ENCODE results near the gene PTPRN2.

Gene PTPRN2

GRCh38 chr7:158252837-158253669 is 334.6 kb downstream of the PTPRN2 start:
- no peak for DNase-seq (ENCODE audit: low spot score)

- peak; percentile 41 for DNase-seq (ENCODE audit: low spot score)
These were observed 335.4 kb downstream of the PTPRN2 start for GRCh38 chr7:158252081-158252836.

GRCh38 chr7:158251061-158251965 is 336.3 kb downstream of the PTPRN2 start:
- DNase-seq (ENCODE audit: low spot score) = no peak

GRCh38 chr7:158249692-158250091 is 337.9 kb downstream of the PTPRN2 start:
- DNase-seq (ENCODE audit: low spot score) = no peak

GRCh38 chr7:158248816-158249215 is 338.8 kb downstream of the PTPRN2 start:
- no peak for DNase-seq (ENCODE audit: low spot score)

GRCh38 chr7:158247758-158248487 is 339.7 kb downstream of the PTPRN2 start:
- no peak for DNase-seq (ENCODE audit: low spot score)

- DNase-seq (ENCODE audit: low spot score) = no peak
These were observed 340.5 kb downstream of the PTPRN2 start for GRCh38 chr7:158246960-158247673.

- DNase-seq (ENCODE audit: low spot score) = no peak
These were observed 341.2 kb downstream of the PTPRN2 start for GRCh38 chr7:158246272-158246959.

- DNase-seq (ENCODE audit: low spot score) = no peak
These were observed 341.9 kb downstream of the PTPRN2 start for GRCh38 chr7:158245724-158246041.

GRCh38 chr7:158244873-158245723 is 342.5 kb downstream of the PTPRN2 start:
- DNase-seq (ENCODE audit: low spot score) = no peak

- DNase-seq (ENCODE audit: low spot score) = no peak
These were observed 343.2 kb downstream of the PTPRN2 start for GRCh38 chr7:158244430-158244829.

- no peak for DNase-seq (ENCODE audit: low spot score)
These were observed 345.7 kb downstream of the PTPRN2 start for GRCh38 chr7:158241919-158242318.

GRCh38 chr7:158240801-158241200 is 346.8 kb downstream of the PTPRN2 start:
- no peak for DNase-seq (ENCODE audit: low spot score)

GRCh38 chr7:158239290-158239981 is 348.2 kb downstream of the PTPRN2 start:
- DNase-seq (ENCODE audit: low spot score) = no peak

- DNase-seq (ENCODE audit: low spot score) = no peak
These were observed 348.9 kb downstream of the PTPRN2 start for GRCh38 chr7:158238616-158239289.

GRCh38 chr7:158237672-158238335 is 349.8 kb downstream of the PTPRN2 start:
- no peak for DNase-seq (ENCODE audit: low spot score)

- no peak for DNase-seq (ENCODE audit: low spot score)
These were observed 351.2 kb downstream of the PTPRN2 start for GRCh38 chr7:158236400-158236799.

GRCh38 chr7:158235862-158236261 is 351.8 kb downstream of the PTPRN2 start:
- DNase-seq (ENCODE audit: low spot score) = no peak

Measured in putamen (tissue), 1 donor.